Measurements from ENCODE around the gene KIRREL3.

Gene KIRREL3

GRCh38 chr11:126844789-126845188 lies 155.8 kb downstream of the KIRREL3 start:
- H3K27ac ChIP-seq (ENCODE audit: low read depth, low read length) = no peak overlapping the region
- H3K36me3 ChIP-seq (ENCODE audit: control insufficient read depth, insufficient read depth, low read length) = no peaks in the 10 kb centered on the region
- no peaks in the 10 kb centered on the region for H3K9me3 ChIP-seq (ENCODE audit: control insufficient read depth, insufficient read depth, low read length)
- no peak overlapping the region for H3K4me3 ChIP-seq (ENCODE audit: low read depth, low read length)
- H3K9ac ChIP-seq (ENCODE audit: low read depth, low read length) = no peak overlapping the region
- H3K4me1 ChIP-seq (ENCODE audit: control insufficient read depth, insufficient read depth, low read length) = no peaks in the 10 kb centered on the region
- no peaks in the 10 kb centered on the region for H3K27me3 ChIP-seq (ENCODE audit: control insufficient read depth, insufficient read depth, low read length)

- Histone ChIP-seq H3K36me3 (ENCODE audit: control insufficient read depth, insufficient read depth, low read length) (no peaks in the 10 kb centered on the region), H3K9ac (ENCODE audit: low read depth, low read length) (no peak overlapping the region), H3K27me3 (ENCODE audit: control insufficient read depth, insufficient read depth, low read length) (no peaks in the 10 kb centered on the region), H3K27ac (ENCODE audit: low read depth, low read length) (no peak overlapping the region), H3K4me3 (ENCODE audit: low read depth, low read length) (no peak overlapping the region), H3K4me1 (ENCODE audit: control insufficient read depth, insufficient read depth, low read length) (no peaks in the 10 kb centered on the region), H3K9me3 (ENCODE audit: control insufficient read depth, insufficient read depth, low read length) (no peaks in the 10 kb centered on the region)
Observed at GRCh38 chr11:126843096-126843495, 157.5 kb downstream of the KIRREL3 start.

- H3K9ac ChIP-seq (ENCODE audit: low read depth, low read length) = no peak overlapping the region
- H3K27me3 ChIP-seq (ENCODE audit: control insufficient read depth, insufficient read depth, low read length) = no peaks in the 10 kb centered on the region
- no peaks in the 10 kb centered on the region for H3K9me3 ChIP-seq (ENCODE audit: control insufficient read depth, insufficient read depth, low read length)
- H3K36me3 ChIP-seq (ENCODE audit: control insufficient read depth, insufficient read depth, low read length) = no peaks in the 10 kb centered on the region
- H3K27ac ChIP-seq (ENCODE audit: low read depth, low read length) = no peak overlapping the region
- no peak overlapping the region for H3K4me3 ChIP-seq (ENCODE audit: low read depth, low read length)
- no peaks in the 10 kb centered on the region for H3K4me1 ChIP-seq (ENCODE audit: control insufficient read depth, insufficient read depth, low read length)
Observed at GRCh38 chr11:126841999-126842398, 158.6 kb downstream of the KIRREL3 start.

GRCh38 chr11:126840975-126841374 lies 159.6 kb downstream of the KIRREL3 start:
- Histone ChIP-seq H3K4me3 (ENCODE audit: low read depth, low read length) (no peak overlapping the region), H3K9me3 (ENCODE audit: control insufficient read depth, insufficient read depth, low read length) (no peaks in the 10 kb centered on the region), H3K4me1 (ENCODE audit: control insufficient read depth, insufficient read depth, low read length) (no peaks in the 10 kb centered on the region), H3K27me3 (ENCODE audit: control insufficient read depth, insufficient read depth, low read length) (no peaks in the 10 kb centered on the region), H3K36me3 (ENCODE audit: control insufficient read depth, insufficient read depth, low read length) (no peaks in the 10 kb centered on the region), H3K9ac (ENCODE audit: low read depth, low read length) (no peak overlapping the region), H3K27ac (ENCODE audit: low read depth, low read length) (no peak overlapping the region)

GRCh38 chr11:126840201-126840886 lies 160.2 kb downstream of the KIRREL3 start:
- Histone ChIP-seq H3K9ac (ENCODE audit: low read depth, low read length) (no peak overlapping the region), H3K4me1 (ENCODE audit: control insufficient read depth, insufficient read depth, low read length) (no peaks in the 10 kb centered on the region), H3K9me3 (ENCODE audit: control insufficient read depth, insufficient read depth, low read length) (peaks cover 6% of the 10 kb centered on the region; the same call in 1 of the 2 replicates), H3K27ac (ENCODE audit: low read depth, low read length) (no peak overlapping the region), H3K36me3 (ENCODE audit: control insufficient read depth, insufficient read depth, low read length) (no peaks in the 10 kb centered on the region), H3K4me3 (ENCODE audit: low read depth, low read length) (no peak overlapping the region), H3K27me3 (ENCODE audit: control insufficient read depth, insufficient read depth, low read length) (no peaks in the 10 kb centered on the region)

GRCh38 chr11:126839496-126839895 lies 161.1 kb downstream of the KIRREL3 start:
- Histone ChIP-seq H3K4me1 (ENCODE audit: control insufficient read depth, insufficient read depth, low read length) (no peaks in the 10 kb centered on the region), H3K4me3 (ENCODE audit: low read depth, low read length) (no peak overlapping the region), H3K9me3 (ENCODE audit: control insufficient read depth, insufficient read depth, low read length) (peaks cover 7% of the 10 kb centered on the region; the same call in 1 of the 2 replicates), H3K27me3 (ENCODE audit: control insufficient read depth, insufficient read depth, low read length) (no peaks in the 10 kb centered on the region), H3K27ac (ENCODE audit: low read depth, low read length) (no peak overlapping the region), H3K9ac (ENCODE audit: low read depth, low read length) (no peak overlapping the region), H3K36me3 (ENCODE audit: control insufficient read depth, insufficient read depth, low read length) (no peaks in the 10 kb centered on the region)

- Histone ChIP-seq H3K36me3 (ENCODE audit: control insufficient read depth, insufficient read depth, low read length) (no peaks in the 10 kb centered on the region), H3K27ac (ENCODE audit: low read depth, low read length) (no peak overlapping the region), H3K9me3 (ENCODE audit: control insufficient read depth, insufficient read depth, low read length) (peaks cover 7% of the 10 kb centered on the region; the same call in 1 of the 2 replicates), H3K4me1 (ENCODE audit: control insufficient read depth, insufficient read depth, low read length) (no peaks in the 10 kb centered on the region), H3K9ac (ENCODE audit: low read depth, low read length) (no peak overlapping the region), H3K27me3 (ENCODE audit: control insufficient read depth, insufficient read depth, low read length) (no peaks in the 10 kb centered on the region), H3K4me3 (ENCODE audit: low read depth, low read length) (no peak overlapping the region)
Observed at GRCh38 chr11:126838779-126839178, 161.8 kb downstream of the KIRREL3 start.

- H3K9ac ChIP-seq (ENCODE audit: low read depth, low read length) = no peak overlapping the region
- H3K27ac ChIP-seq (ENCODE audit: low read depth, low read length) = no peak overlapping the region
- H3K36me3 ChIP-seq (ENCODE audit: control insufficient read depth, insufficient read depth, low read length) = no peaks in the 10 kb centered on the region
- no peak overlapping the region for H3K4me3 ChIP-seq (ENCODE audit: low read depth, low read length)
- peaks cover 7% of the 10 kb centered on the region; the same call in 1 of the 2 replicates for H3K9me3 ChIP-seq (ENCODE audit: control insufficient read depth, insufficient read depth, low read length)
- no peaks in the 10 kb centered on the region for H3K27me3 ChIP-seq (ENCODE audit: control insufficient read depth, insufficient read depth, low read length)
- no peaks in the 10 kb centered on the region for H3K4me1 ChIP-seq (ENCODE audit: control insufficient read depth, insufficient read depth, low read length)
Observed at GRCh38 chr11:126837581-126837980, 163.0 kb downstream of the KIRREL3 start.

- Histone ChIP-seq H3K27me3 (ENCODE audit: control insufficient read depth, insufficient read depth, low read length) (no peaks in the 10 kb centered on the region), H3K27ac (ENCODE audit: low read depth, low read length) (no peak overlapping the region), H3K36me3 (ENCODE audit: control insufficient read depth, insufficient read depth, low read length) (no peaks in the 10 kb centered on the region), H3K9me3 (ENCODE audit: control insufficient read depth, insufficient read depth, low read length) (peaks cover 7% of the 10 kb centered on the region; the same call in 1 of the 2 replicates), H3K9ac (ENCODE audit: low read depth, low read length) (no peak overlapping the region), H3K4me3 (ENCODE audit: low read depth, low read length) (no peak overlapping the region), H3K4me1 (ENCODE audit: control insufficient read depth, insufficient read depth, low read length) (0 out of 2 replicates have a peak, but pooled peaks cover 9% of the 10 kb centered on the region)
Observed at GRCh38 chr11:126834573-126834972, 166.0 kb downstream of the KIRREL3 start.

- Histone ChIP-seq H3K27ac (ENCODE audit: low read depth, low read length) (no peak overlapping the region), H3K9me3 (ENCODE audit: control insufficient read depth, insufficient read depth, low read length) (peaks cover 7% of the 10 kb centered on the region; the same call in 1 of the 2 replicates), H3K9ac (ENCODE audit: low read depth, low read length) (no peak overlapping the region), H3K4me3 (ENCODE audit: low read depth, low read length) (no peak overlapping the region), H3K27me3 (ENCODE audit: control insufficient read depth, insufficient read depth, low read length) (no peaks in the 10 kb centered on the region), H3K36me3 (ENCODE audit: control insufficient read depth, insufficient read depth, low read length) (no peaks in the 10 kb centered on the region), H3K4me1 (ENCODE audit: control insufficient read depth, insufficient read depth, low read length) (0 out of 2 replicates have a peak, but pooled peaks cover 9% of the 10 kb centered on the region)
Observed at GRCh38 chr11:126834149-126834548, 166.4 kb downstream of the KIRREL3 start.

GRCh38 chr11:126833065-126833464 lies 167.5 kb downstream of the KIRREL3 start:
- Histone ChIP-seq H3K9me3 (ENCODE audit: control insufficient read depth, insufficient read depth, low read length) (peaks cover 7% of the 10 kb centered on the region; the same call in 1 of the 2 replicates), H3K27ac (ENCODE audit: low read depth, low read length) (no peak overlapping the region)

More at GRCh38 chr11:126833065-126833464, 167.5 kb downstream of the KIRREL3 start:
- Histone ChIP-seq H3K36me3 (ENCODE audit: control insufficient read depth, insufficient read depth, low read length) (no peaks in the 10 kb centered on the region), H3K4me1 (ENCODE audit: control insufficient read depth, insufficient read depth, low read length) (0 out of 2 replicates have a peak, but pooled peaks cover 9% of the 10 kb centered on the region), H3K27me3 (ENCODE audit: control insufficient read depth, insufficient read depth, low read length) (no peaks in the 10 kb centered on the region), H3K4me3 (ENCODE audit: low read depth, low read length) (no peak overlapping the region), H3K9ac (ENCODE audit: low read depth, low read length) (no peak overlapping the region)

All from HUES48 (cell line).